H1 (cell line): Measurements from ENCODE around the gene OR2A25. TPM values are rescaled to one million over a fixed set of nuclear protein-coding genes. Genes with fewer than 3 reads are reported as not detected.
A peak's percentile ranks its signal among the peaks of the same experiment; 100 is the strongest.

Experiments
- CTCF ChIA-PET: fragments of 300-600 bp; sonication (Branson Sonifier 250); formaldehyde crosslinking; loops from one replicate; lab custom pipeline; 2021; ENCODE audit not compliant: partially characterized antibody; lab: Charles Lee
- POLR2A ChIA-PET: fragments of 300-600 bp; sonication (Branson Sonifier 250); formaldehyde crosslinking; loops from one replicate; lab custom pipeline; 2021; ENCODE audit warnings: inconsistent platforms; ENCODE audit not compliant: partially characterized antibody; lab: Charles Lee
- DNase-seq, 2 experiments: peaks; one replicate each; pipeline versions ENCODE4 v3.0.0 to v3.0.0-alpha.2; 2010 to 2022; ENCODE audit warnings: low spot score in 2 of 2, low read depth in 1 of 2, mixed read lengths in 1 of 2
- FAIRE-seq: peaks from 2 replicates; lab custom pipeline; 2011; peaks lifted over from hg19 to GRCh38; lab: Jason Lieb, UNC
- H2AFZ ChIP-seq: 2 replicates; pipeline ENCODE4 v1.8.1; 2012; ENCODE audit warnings: low read length, inconsistent platforms
- H2AK5ac ChIP-seq: 2 replicates; pipeline ENCODE4 v1.6.1; 2013; ENCODE audit warnings: low read depth, low read length
- H2BK120ac ChIP-seq: replicated peaks from 2 replicates; pipeline ENCODE3; 2013; ENCODE audit warnings: low read depth, low read length, inconsistent platforms
- H2BK12ac ChIP-seq: 2 replicates; pipeline ENCODE4 v1.6.1; 2013; ENCODE audit warnings: low read depth, low read length
- H2BK15ac ChIP-seq: 2 replicates; pipeline ENCODE4 v1.6.1; 2013; ENCODE audit warnings: low read length
- H2BK20ac ChIP-seq: 2 replicates; pipeline ENCODE4 v1.6.1; 2013; ENCODE audit warnings: low read length
- H2BK5ac ChIP-seq: 2 replicates; pipeline ENCODE4 v1.6.1; 2013; ENCODE audit warnings: low read depth, low read length
- H3K14ac ChIP-seq: 2 replicates; pipeline ENCODE4 v1.6.1; 2013; ENCODE audit warnings: inconsistent platforms; ENCODE audit not compliant: insufficient read length
- H3K18ac ChIP-seq: 2 replicates; pipeline ENCODE4 v1.6.1; 2013; ENCODE audit warnings: low read length; ENCODE audit errors: extremely low read depth
- H3K23ac ChIP-seq: 2 replicates; pipeline ENCODE4 v1.6.1; 2013; ENCODE audit warnings: inconsistent platforms; ENCODE audit not compliant: insufficient read length
- H3K23me2 ChIP-seq: 2 replicates; pipeline ENCODE4 v1.6.1; 2013; ENCODE audit warnings: low read depth, low read length
- H3K27ac ChIP-seq: 2 replicates; pipeline ENCODE4 v1.6.1; 2011; ENCODE audit warnings: low read depth, low read length, inconsistent platforms
- H3K27me3 ChIP-seq, 4 experiments: replicated peaks in 1 of 4; 1 replicate in 1 of 4; 2 replicates in 3 of 4; pipeline versions ENCODE4 v1.6.1 to v1.8.1; 2011 to 2013; ENCODE audit warnings: low read length in 3 of 4, mild to moderate bottlenecking in 3 of 4, inconsistent platforms in 2 of 4, mixed read lengths in 2 of 4, moderate library complexity in 1 of 4; ENCODE audit not compliant: control insufficient read depth in 3 of 4, insufficient read depth in 3 of 4; ENCODE audit errors: extremely low read depth in 1 of 4
- H3K36me3 ChIP-seq, 4 experiments: 2 replicates each; pipeline versions ENCODE4 v1.6.1 to v1.8.1; 2011 to 2013; ENCODE audit warnings: mild to moderate bottlenecking in 4 of 4, low read length in 3 of 4, moderate library complexity in 2 of 4, control low read depth in 1 of 4, inconsistent platforms in 1 of 4; ENCODE audit not compliant: insufficient read depth in 4 of 4, control insufficient read depth in 2 of 4
- H3K4ac ChIP-seq: replicated peaks from 2 replicates; pipeline ENCODE3; 2013; ENCODE audit warnings: low read length, low read depth, mixed read lengths, inconsistent platforms; ENCODE audit not compliant: insufficient read length
- H3K4me1 ChIP-seq, 4 experiments: replicated peaks in 1 of 4; 1 replicate in 1 of 4; 2 replicates in 3 of 4; pipeline versions ENCODE4 v1.6.1 to v1.8.1; 2011 to 2013; ENCODE audit warnings: low read length in 3 of 4, inconsistent platforms in 2 of 4, mixed read lengths in 1 of 4; ENCODE audit not compliant: insufficient read depth in 4 of 4, control insufficient read depth in 3 of 4
- H3K4me2 ChIP-seq, 2 experiments: 2 replicates each; pipeline versions ENCODE4 v1.6.1 to v1.8.1; 2011 to 2013; ENCODE audit warnings: low read depth in 2 of 2, low read length in 2 of 2, control low read depth in 1 of 2, inconsistent platforms in 1 of 2, mild to moderate bottlenecking in 1 of 2; ENCODE audit not compliant: insufficient read depth in 1 of 2
- H3K4me3 ChIP-seq, 4 experiments: fragments of 200-600, 300-600 bp in 1 of 4; sonication (generic), shearing (Covaris generic), sonication (Bioruptor Twin) in 1 of 4; 2 replicates each; pipeline versions ENCODE4 v1.5.1 to v1.8.1; 2011 to 2016; ENCODE audit warnings: low read length in 4 of 4, low read depth in 3 of 4, control low read depth in 2 of 4, inconsistent platforms in 2 of 4, mild to moderate bottlenecking in 2 of 4, mixed read lengths in 1 of 4, moderate library complexity in 1 of 4; ENCODE audit not compliant: insufficient read depth in 2 of 4; ENCODE audit errors: extremely low read depth in 1 of 4
- H3K56ac ChIP-seq: replicated peaks from 2 replicates; pipeline ENCODE3; 2013; ENCODE audit warnings: low read depth, mild to moderate bottlenecking, mixed read lengths, low read length, inconsistent platforms; ENCODE audit not compliant: insufficient read length
- H3K79me1 ChIP-seq: 2 replicates; pipeline ENCODE4 v1.6.1; 2013; ENCODE audit warnings: low read depth, low read length, control low read depth
- H3K79me2 ChIP-seq, 2 experiments: 2 replicates each; pipeline versions ENCODE4 v1.6.1 to v1.8.1; 2012 to 2013; ENCODE audit warnings: low read length in 2 of 2, mild to moderate bottlenecking in 2 of 2, inconsistent platforms in 1 of 2; ENCODE audit not compliant: insufficient read depth in 2 of 2, control insufficient read depth in 1 of 2
- H3K9ac ChIP-seq, 4 experiments: replicated peaks in 1 of 4; 1 replicate in 1 of 4; 2 replicates in 3 of 4; pipeline versions ENCODE4 v1.6.1 to v1.8.1; 2011 to 2013; ENCODE audit warnings: low read depth in 3 of 4, low read length in 3 of 4, control low read depth in 2 of 4, mild to moderate bottlenecking in 2 of 4, moderate library complexity in 2 of 4, inconsistent platforms in 1 of 4; ENCODE audit errors: extremely low read depth in 1 of 4
- H3K9me3 ChIP-seq, 2 experiments: 2 replicates each; pipeline versions ENCODE4 v1.6.1 to v1.8.1; 2012 to 2013; ENCODE audit warnings: mild to moderate bottlenecking in 2 of 2, moderate library complexity in 2 of 2, control low read depth in 1 of 2, inconsistent platforms in 1 of 2, low read depth in 1 of 2, low read length in 1 of 2, mixed read lengths in 1 of 2; ENCODE audit not compliant: insufficient read depth in 2 of 2
- H4K20me1 ChIP-seq, 2 experiments: replicated peaks in 1 of 2; 2 replicates each; pipeline versions ENCODE3 to v1.8.1; 2011 to 2013; ENCODE audit warnings: inconsistent platforms in 2 of 2, low read length in 2 of 2, mild to moderate bottlenecking in 1 of 2; ENCODE audit not compliant: insufficient read depth in 2 of 2, control insufficient read depth in 1 of 2
- H4K5ac ChIP-seq: 2 replicates; pipeline ENCODE4 v1.6.1; 2013; ENCODE audit warnings: low read length, low read depth, mixed read lengths, inconsistent platforms; ENCODE audit not compliant: insufficient read length
- H4K8ac ChIP-seq: 2 replicates; pipeline ENCODE4 v1.8.0; 2013; ENCODE audit warnings: mild to moderate bottlenecking, moderate library complexity, low read length, inconsistent platforms; ENCODE audit not compliant: insufficient read depth; ENCODE audit errors: extremely low read depth
- H4K91ac ChIP-seq: replicated peaks from 2 replicates; pipeline ENCODE3; 2013; ENCODE audit warnings: low read length, mixed read lengths, inconsistent platforms; ENCODE audit not compliant: insufficient read length
- CTCF ChIP-seq, 3 experiments: IDR thresholded peaks; 1 replicate in 2 of 3; 2 replicates in 1 of 3; pipeline versions ENCODE4 v1.5.1 to v1.6.1; 2011; ENCODE audit warnings: low read length in 3 of 3, mild to moderate bottlenecking in 3 of 3, inconsistent platforms in 2 of 3, low read depth in 1 of 3, moderate library complexity in 1 of 3; ENCODE audit not compliant: insufficient read depth in 1 of 3; ENCODE audit errors: control extremely low read depth in 1 of 3
- NRF1 ChIP-seq: IDR thresholded peaks from 2 replicates; pipeline ENCODE4 v1.6.1; 2011; ENCODE audit warnings: mild to moderate bottlenecking, low read depth, low read length, improper control_type of control experiment
- RAD21 ChIP-seq, 2 experiments: IDR thresholded peaks in 1 of 2; conservative IDR thresholded peaks in 1 of 2; 2 replicates each; pipeline ENCODE4 v1.6.1; 2011; ENCODE audit warnings: low read depth in 2 of 2, low read length in 2 of 2, improper control_type of control experiment in 1 of 2, inconsistent platforms in 1 of 2, mild to moderate bottlenecking in 1 of 2, moderate library complexity in 1 of 2
- TCF12 ChIP-seq: IDR thresholded peaks from 2 replicates; pipeline ENCODE4 v1.6.1; 2011; ENCODE audit warnings: low read depth, mild to moderate bottlenecking, low read length
- whole genome bisulfite sequencing, 2 experiments: shearing (Covaris generic) in 1 of 2; methylation state at CpG; one replicate each; pipeline versions ENCODE4 v1.1.6 to v1.1.7; 2013 to 2015; ENCODE audit warnings: low lambda C conversion rate in 2 of 2, mixed read lengths in 2 of 2, inconsistent platforms in 1 of 2, low coverage in 1 of 2, missing lambda C conversion rate in 1 of 2; ENCODE audit not compliant: insufficient replicate concordance in 2 of 2, insufficient coverage in 1 of 2, insufficient read length in 1 of 2; ENCODE audit errors: extremely low coverage in 1 of 2, missing lambda C conversion rate in 1 of 2; 5-methylcytosine and 5-hydroxymethylcytosine counted together
- polyA plus RNA-seq, 7 experiments: library from polyadenylated mRNA; depleted of rRNA in 3 of 7; stranded (reverse) in 5 of 7; unstranded in 2 of 7; fragments of >200 nt in 5 of 7; fragments of 200-250 nt in 2 of 7; gene quantifications; 1 replicate in 5 of 7; 2 replicates in 1 of 7; 4 replicates in 1 of 7; pipeline versions ENCODE4 v1.2.1 to v1.2.3, GENCODE V29; 2011 to 2013; ENCODE audit warnings: missing spikeins in 2 of 7, mixed read lengths in 2 of 7
- total RNA-seq: library from RNA; stranded (reverse); fragmentation: NEBNext Ultra II Directional; extraction: Animal tissue kit (Norgen Biotek cat#: 25700); gene quantifications from 2 replicates; pipeline ENCODE4 v1.2.1, GENCODE V29; 2021

The OR2A25 gene
- total and polyA plus RNA-seq, 2 of the 8 experiments (the other 6 are each of a cell fraction or from before 2014, with no cell fraction given): not detected

- Histone ChIP-seq H3K9ac (no peak overlapping the region), H3K4me1 (no peaks in the 10 kb centered on the region; a peak in 1 of 7 replicates), H4K8ac (no peak overlapping the region), H2BK12ac (no peak overlapping the region), H3K23ac (no peak overlapping the region), H2AFZ (0 out of 2 replicates have a peak overlapping the region, but pooled peaks have one; percentile 46), H2BK20ac (no peak overlapping the region), H4K20me1 (no peaks in the 10 kb centered on the region), H4K91ac (no peak overlapping the region), H2BK5ac (no peak overlapping the region), H3K4me3 (no peak overlapping the region), H2AK5ac (no peak overlapping the region), H3K4ac (no peak overlapping the region), H3K9me3 (no peaks in the 10 kb centered on the region), H3K14ac (no peak overlapping the region), H3K79me1 (no peaks in the 10 kb centered on the region), H4K5ac (no peak overlapping the region), H3K27me3 (no peaks in the 10 kb centered on the region), H2BK120ac (no peak overlapping the region), H3K56ac (no peak overlapping the region), H3K79me2 (no peaks in the 10 kb centered on the region), H3K36me3 (no peaks in the 10 kb centered on the region), H3K18ac (no peak overlapping the region), H3K23me2 (no peaks in the 10 kb centered on the region), H3K4me2 (no peak overlapping the region), H2BK15ac (no peak overlapping the region), H3K27ac (no peak overlapping the region)
- 58% methylated on average over 3 of the region's 4 CpGs; no CpG with 5 or more reads in 1 of the 2 experiments for WGBS, 2 experiments
- FAIRE-seq (no peak), DNase-seq (no peak)
- ChIA-PET CTCF (interaction anchor here (1.1 to 2.4 kb wide), 4 partner anchors 12 to 134 kb away, joined by 3 to 5 read pairs (median 4); no protein-coding TSS in a partner anchor), POLR2A (no interaction called here)
- no peak for TF ChIP-seq NRF1
- TF ChIP-seq CTCF (IDR thresholded peaks at IDR 0.05; ENCODE audit: control extremely low read depth in 1 of 3, insufficient read depth in 1 of 3, low read depth in 1 of 3, low read length in 3 of 3): peak in 2 of 3 experiments; percentile 7 to 16; a peak in 2 of 4 replicates
- peak; percentile 27 to 34 for TF ChIP-seq RAD21 (IDR thresholded peaks at IDR 0.05 in 1 of 2, conservative IDR thresholded peaks at IDR 0.05 in 1 of 2; ENCODE audit: low read depth in 2 of 2, low read length in 2 of 2)
- no peak for TF ChIP-seq TCF12
Measured at GRCh38 chr7:144026203-144026883, 43.3 kb upstream of the OR2A25 start.
